Neural progenitor cell (in vitro differentiated cells): Measurements from ENCODE around the gene ENPEP. TPM values are rescaled to one million over a fixed set of nuclear protein-coding genes. Genes with fewer than 3 reads are reported as not detected.

ENCODE experiments used
- DNase-seq: peaks from one replicate; pipeline ENCODE4 v3.0.0-alpha.2; 2016; ENCODE audit warnings: low spot score
- H2AFZ ChIP-seq: fragments of 200-600 bp; sonication (generic); replicated peaks from 2 replicates; pipeline ENCODE4 v1.6.1; 2016; ENCODE audit warnings: antibody characterized with exemption
- H3F3A ChIP-seq: fragments of 200-600 bp; sonication (generic); 2 replicates; pipeline ENCODE4 v1.6.1; 2016; ENCODE audit warnings: antibody characterized with exemption, low read depth
- H3K27ac ChIP-seq: fragments of 200-600 bp; sonication (generic); 2 replicates; pipeline ENCODE4 v1.5.1; 2016; ENCODE audit warnings: mild to moderate bottlenecking
- H3K27me3 ChIP-seq: fragments of 200-600 bp; sonication (generic); 2 replicates; pipeline ENCODE4 v1.6.1; 2016; ENCODE audit warnings: mild to moderate bottlenecking, moderate library complexity
- H3K36me3 ChIP-seq: fragments of 200-600 bp; sonication (generic); 2 replicates; pipeline ENCODE4 v1.5.1; 2016
- H3K4me1 ChIP-seq: fragments of 200-600 bp; sonication (generic); 2 replicates; pipeline ENCODE4 v1.6.1; 2016; ENCODE audit warnings: mixed run types
- H3K4me2 ChIP-seq: fragments of 200-600 bp; sonication (generic); 2 replicates; pipeline ENCODE4 v1.6.1; 2016
- H3K4me3 ChIP-seq: fragments of 200-600 bp; sonication (generic); 2 replicates; pipeline ENCODE4 v1.5.1; 2016
- H3K79me2 ChIP-seq: fragments of 200-600 bp; sonication (generic); 2 replicates; pipeline ENCODE4 v1.6.1; 2016; ENCODE audit warnings: low read depth
- H3K9ac ChIP-seq: fragments of 200-600 bp; sonication (generic); 2 replicates; pipeline ENCODE4 v1.6.1; 2016
- H3K9me3 ChIP-seq: fragments of 200-600 bp; sonication (generic); 2 replicates; pipeline ENCODE4 v1.5.1; 2016; ENCODE audit warnings: low read depth
- H4K20me1 ChIP-seq: fragments of 200-600 bp; sonication (generic); 2 replicates; pipeline ENCODE4 v1.6.1; 2016; ENCODE audit warnings: low read depth
- H3K27ac Mint-ChIP-seq: 3 replicates; pipeline ENCODE4 v1.8.0; 2021; ENCODE audit warnings: mixed read lengths
- H3K27me3 Mint-ChIP-seq: 2 replicates; pipeline ENCODE4 v1.8.0; 2022; ENCODE audit warnings: low read depth, mild to moderate bottlenecking, inconsistent platforms, moderate library complexity, mixed read lengths; ENCODE audit not compliant: insufficient read depth
- H3K36me3 Mint-ChIP-seq: 3 replicates; pipeline ENCODE4 v1.8.0; 2021; ENCODE audit warnings: mixed read lengths
- H3K4me1 Mint-ChIP-seq: 3 replicates; pipeline ENCODE4 v1.8.0; 2021; ENCODE audit warnings: mixed read lengths
- H3K4me3 Mint-ChIP-seq: 3 replicates; pipeline ENCODE4 v1.8.0; 2021; ENCODE audit warnings: mild to moderate bottlenecking, moderate library complexity, mixed read lengths
- H3K9me3 Mint-ChIP-seq: 3 replicates; pipeline ENCODE4 v1.8.0; 2020; ENCODE audit warnings: mixed read lengths
- CTCF ChIP-seq: fragments of 200-600 bp; sonication (generic); IDR thresholded peaks from 2 replicates; pipeline ENCODE4 v1.5.1; 2017; ENCODE audit warnings: antibody characterized with exemption, mild to moderate bottlenecking
- EZH2 ChIP-seq: fragments of 200-600 bp; sonication (generic); IDR thresholded peaks from 2 replicates; pipeline ENCODE4 v1.6.1; 2017; ENCODE audit warnings: antibody characterized with exemption, mild to moderate bottlenecking, moderate library complexity
- EZH2phosphoT487 ChIP-seq: fragments of 200-600 bp; sonication (generic); IDR thresholded peaks from 2 replicates; pipeline ENCODE4 v1.6.1; 2017; ENCODE audit warnings: antibody characterized with exemption
- total RNA-seq: library from RNA; depleted of rRNA; stranded (reverse); fragments of >200 nt; gene quantifications from 2 replicates; pipeline ENCODE4 v1.2.3, GENCODE V29; 2015; ENCODE audit warnings: low replicate concordance

The ENPEP gene
- total RNA-seq, 1 donor from 2014 or later, result 1.5 TPM

- Histone ChIP-seq H3K4me3 (no peak overlapping the region), H3K27ac (no peak overlapping the region), H3K9me3 (no peaks in the 10 kb centered on the region), H3K79me2 (no peaks in the 10 kb centered on the region), H3K9ac (no peak overlapping the region), H3K4me2 (no peak overlapping the region), H2AFZ (no peak overlapping the region), H3K4me1 (peaks cover 44% of the 10 kb centered on the region), H3F3A (peaks cover 43% of the 10 kb centered on the region), H4K20me1 (peaks cover 2% of the 10 kb centered on the region), H3K36me3 (no peaks in the 10 kb centered on the region), H3K27me3 (peaks cover 68% of the 10 kb centered on the region)
- H3K27me3 Mint-ChIP-seq, result peaks cover 82% of the 10 kb centered on the region
- no peaks in the 10 kb centered on the region for H3K36me3 Mint-ChIP-seq
- no peaks in the 10 kb centered on the region for H3K9me3 Mint-ChIP-seq
- no peak overlapping the region for H3K4me3 Mint-ChIP-seq
- peaks cover 41% of the 10 kb centered on the region for H3K4me1 Mint-ChIP-seq
- DNase-seq, result no peak
- H3K27ac Mint-ChIP-seq, result no peak overlapping the region
- TF ChIP-seq CTCF, result no peak
- TF ChIP-seq EZH2, result no peak
- no peak for TF ChIP-seq EZH2phosphoT487
Measured at GRCh38 chr4:110611968-110612447, 136.1 kb downstream of the ENPEP start.

GRCh38 chr4:110612631-110613269 lies 136.8 kb downstream of the ENPEP start:
- Mint-ChIP-seq H3K36me3 (no peaks in the 10 kb centered on the region), H3K9me3 (no peaks in the 10 kb centered on the region), H3K27ac (no peak overlapping the region), H3K4me1 (peaks cover 42% of the 10 kb centered on the region), H3K27me3 (peaks cover 88% of the 10 kb centered on the region), H3K4me3 (no peak overlapping the region)
- no peaks in the 10 kb centered on the region for H3K36me3 ChIP-seq
- no peak overlapping the region for H3K4me3 ChIP-seq
- no peaks in the 10 kb centered on the region for H3K9me3 ChIP-seq
- DNase-seq, result no peak
- H3F3A ChIP-seq, result peaks cover 50% of the 10 kb centered on the region
- H3K27ac ChIP-seq, result no peak overlapping the region
- TF ChIP-seq EZH2 (no peak), CTCF (no peak)
- H3K79me2 ChIP-seq, result no peaks in the 10 kb centered on the region
- H3K4me1 ChIP-seq, result peaks cover 51% of the 10 kb centered on the region
- H3K9ac ChIP-seq, result no peak overlapping the region
- peaks cover 75% of the 10 kb centered on the region for H3K27me3 ChIP-seq
- H3K4me2 ChIP-seq, result no peak overlapping the region
- H2AFZ ChIP-seq, result no peak overlapping the region
- H4K20me1 ChIP-seq, result peaks cover 9% of the 10 kb centered on the region

GRCh38 chr4:110613745-110614144 lies 137.8 kb downstream of the ENPEP start:
- Histone ChIP-seq H4K20me1 (peaks cover 18% of the 10 kb centered on the region), H3K9ac (no peak overlapping the region), H2AFZ (no peak overlapping the region), H3K4me3 (peak overlapping the region; percentile 43), H3F3A (peaks cover 54% of the 10 kb centered on the region), H3K4me2 (peak overlapping the region; percentile 86), H3K79me2 (no peaks in the 10 kb centered on the region), H3K27me3 (peaks cover 85% of the 10 kb centered on the region), H3K36me3 (no peaks in the 10 kb centered on the region), H3K9me3 (no peaks in the 10 kb centered on the region), H3K27ac (no peak overlapping the region), H3K4me1 (peaks cover 51% of the 10 kb centered on the region)
- DNase-seq, result no peak
- no peak overlapping the region for H3K27ac Mint-ChIP-seq
- H3K4me1 Mint-ChIP-seq, result peaks cover 40% of the 10 kb centered on the region
- no peak overlapping the region for H3K4me3 Mint-ChIP-seq
- no peaks in the 10 kb centered on the region for H3K9me3 Mint-ChIP-seq
- TF ChIP-seq EZH2 (no peak), EZH2phosphoT487 (no peak), CTCF (no peak)
- H3K27me3 Mint-ChIP-seq, result peaks cover 91% of the 10 kb centered on the region
- no peaks in the 10 kb centered on the region for H3K36me3 Mint-ChIP-seq
